GM12878 (cell line): ENCODE measurements around the gene ERAS. TPM values are rescaled to one million over a fixed set of nuclear protein-coding genes. Genes with fewer than 3 reads are reported as not detected.

ENCODE experiments used
- polyA plus RNA-seq, 11 experiments: library from polyadenylated mRNA; depleted of rRNA in 4 of 11; unstranded in 6 of 11; stranded (reverse) in 5 of 11; fragments of >200 nt; fragmentation: Nextera tagmentation in 4 of 11; fragmentation: Illumina TruSeq in 1 of 11; extraction: Ambion mirVana in 4 of 11; extraction: Trizol in 1 of 11; gene quantifications; 1 replicate in 1 of 11; 2 replicates in 10 of 11; pipeline versions ENCODE4 v1.2.1 to v1.2.3, GENCODE V29; 2011 to 2016; ENCODE audit warnings: inconsistent platforms in 2 of 11, missing spikeins in 2 of 11, low read depth in 1 of 11
- small RNA-seq: library from RNA; depleted of rRNA; stranded (forward); fragments of <200 nt; gene quantifications from one replicate; pipeline ENCODE3, GENCODE V24; 2014
- total RNA-seq, 4 experiments: library from RNA; depleted of rRNA in 3 of 4; stranded (reverse); fragments of >200 nt in 3 of 4; fragmentation: Illumina TruSeq in 1 of 4; extraction: Trizol in 1 of 4; gene quantifications; 2 replicates each; pipeline versions ENCODE4 v1.2.1 to v1.2.3, GENCODE V29; 2013 to 2021

ERAS gene
- total and polyA plus RNA-seq, 10 of the 15 experiments (the other 5 are each of a cell fraction or from before 2014, with no cell fraction given), result not detected

Small RNA genes lying within 50 kb of the gene (small RNA-seq; reads per million reads assigned to genes)
- gene RNU6-29P, result not detected

Other genes starting within 250 kb of the ERAS start
Only the 7 nearest of the 17 such genes appear.
- gene GLOD5, start 64.8 kb upstream of the ERAS start, total RNA-seq (2014; rRNA removed), result not detected in 2 replicates
- not detected in 2 replicates for gene GLOD5, start 64.8 kb upstream of the ERAS start, total RNA-seq (2014; rRNA removed; fragmentation: Illumina TruSeq; extraction: Trizol)
- gene GLOD5, start 64.8 kb upstream of the ERAS start, total RNA-seq (2021), result not detected in 2 replicates
- not detected in 2 replicates for gene GLOD5, start 64.8 kb upstream of the ERAS start, polyA plus RNA-seq (2011; rRNA removed)
- gene GLOD5, start 64.8 kb upstream of the ERAS start, polyA plus RNA-seq (2014; fragmentation: Illumina TruSeq; extraction: Trizol), result not detected in 2 replicates
- gene GLOD5, start 64.8 kb upstream of the ERAS start, polyA plus RNA-seq (2014; fragmentation: Nextera tagmentation; extraction: Ambion mirVana), result not detected
- gene GLOD5, start 64.8 kb upstream of the ERAS start, polyA plus RNA-seq (2014; rRNA removed), result not detected in 2 replicates
- gene GLOD5, start 64.8 kb upstream of the ERAS start, polyA plus RNA-seq (2016; fragmentation: Nextera tagmentation; extraction: Ambion mirVana), result not detected
- gene GATA1, start 39.9 kb upstream of the ERAS start, total RNA-seq (2014; rRNA removed), result not detected in 2 replicates
- gene GATA1, start 39.9 kb upstream of the ERAS start, total RNA-seq (2014; rRNA removed; fragmentation: Illumina TruSeq; extraction: Trizol), result not detected in 2 replicates
- gene GATA1, start 39.9 kb upstream of the ERAS start, total RNA-seq (2021), result 0.13 and 0.36 TPM in 2 replicates
- gene GATA1, start 39.9 kb upstream of the ERAS start, polyA plus RNA-seq (2011; rRNA removed), result not detected in 2 replicates
- not detected in 2 replicates for gene GATA1, start 39.9 kb upstream of the ERAS start, polyA plus RNA-seq (2014; fragmentation: Illumina TruSeq; extraction: Trizol)
- gene GATA1, start 39.9 kb upstream of the ERAS start, polyA plus RNA-seq (2014; fragmentation: Nextera tagmentation; extraction: Ambion mirVana), result not detected
- gene GATA1, start 39.9 kb upstream of the ERAS start, polyA plus RNA-seq (2014; rRNA removed), result 0.24 TPM in 1 of 2 replicates, not detected in the other
- gene GATA1, start 39.9 kb upstream of the ERAS start, polyA plus RNA-seq (2016; fragmentation: Nextera tagmentation; extraction: Ambion mirVana), result not detected
- gene HDAC6, start 24.4 kb upstream of the ERAS start, total RNA-seq (2014; rRNA removed), result 32.9 and 34.7 TPM in 2 replicates
- 24.0 and 25.8 TPM in 2 replicates for gene HDAC6, start 24.4 kb upstream of the ERAS start, total RNA-seq (2014; rRNA removed; fragmentation: Illumina TruSeq; extraction: Trizol)
- gene HDAC6, start 24.4 kb upstream of the ERAS start, total RNA-seq (2021), result 40.4 and 47.0 TPM in 2 replicates
- gene HDAC6, start 24.4 kb upstream of the ERAS start, polyA plus RNA-seq (2011; rRNA removed), result 21.7 and 26.7 TPM in 2 replicates
- 38.6 and 39.0 TPM in 2 replicates for gene HDAC6, start 24.4 kb upstream of the ERAS start, polyA plus RNA-seq (2014; fragmentation: Illumina TruSeq; extraction: Trizol)
- gene HDAC6, start 24.4 kb upstream of the ERAS start, polyA plus RNA-seq (2014; fragmentation: Nextera tagmentation; extraction: Ambion mirVana), result 10 to 100 TPM in 1 of 2 experiments, 1 to 10 TPM in 1; 8.3 to 17.5 TPM
- 28.5 and 35.3 TPM in 2 replicates for gene HDAC6, start 24.4 kb upstream of the ERAS start, polyA plus RNA-seq (2014; rRNA removed)
- gene HDAC6, start 24.4 kb upstream of the ERAS start, polyA plus RNA-seq (2016; fragmentation: Nextera tagmentation; extraction: Ambion mirVana), result 10 to 100 TPM; 36.1 to 39.0 TPM
- not detected in 2 replicates for gene PCSK1N, start 9.1 kb downstream of the ERAS start, total RNA-seq (2014; rRNA removed)
- not detected in 2 replicates for gene PCSK1N, start 9.1 kb downstream of the ERAS start, total RNA-seq (2014; rRNA removed; fragmentation: Illumina TruSeq; extraction: Trizol)
- gene PCSK1N, start 9.1 kb downstream of the ERAS start, total RNA-seq (2021), result not detected in 2 replicates
- gene PCSK1N, start 9.1 kb downstream of the ERAS start, polyA plus RNA-seq (2011; rRNA removed), result not detected in 2 replicates
- gene PCSK1N, start 9.1 kb downstream of the ERAS start, polyA plus RNA-seq (2014; fragmentation: Illumina TruSeq; extraction: Trizol), result not detected in 2 replicates
- gene PCSK1N, start 9.1 kb downstream of the ERAS start, polyA plus RNA-seq (2014; fragmentation: Nextera tagmentation; extraction: Ambion mirVana), result not detected
- not detected in 2 replicates for gene PCSK1N, start 9.1 kb downstream of the ERAS start, polyA plus RNA-seq (2014; rRNA removed)
- gene PCSK1N, start 9.1 kb downstream of the ERAS start, polyA plus RNA-seq (2016; fragmentation: Nextera tagmentation; extraction: Ambion mirVana), result under 1 TPM in 1 of 2 experiments, not detected in 1; 0.19 TPM
- gene TIMM17B, start 71.3 kb downstream of the ERAS start, total RNA-seq (2014; rRNA removed), result 49.0 and 53.5 TPM in 2 replicates
- gene TIMM17B, start 71.3 kb downstream of the ERAS start, total RNA-seq (2014; rRNA removed; fragmentation: Illumina TruSeq; extraction: Trizol), result 32.9 and 33.3 TPM in 2 replicates
- gene TIMM17B, start 71.3 kb downstream of the ERAS start, total RNA-seq (2021), result 53.8 and 57.8 TPM in 2 replicates
- gene TIMM17B, start 71.3 kb downstream of the ERAS start, polyA plus RNA-seq (2011; rRNA removed), result 22.0 and 41.5 TPM in 2 replicates
- 16.3 and 37.7 TPM in 2 replicates for gene TIMM17B, start 71.3 kb downstream of the ERAS start, polyA plus RNA-seq (2014; fragmentation: Illumina TruSeq; extraction: Trizol)
- gene TIMM17B, start 71.3 kb downstream of the ERAS start, polyA plus RNA-seq (2014; fragmentation: Nextera tagmentation; extraction: Ambion mirVana), result 10 to 100 TPM in 1 of 2 experiments, 1 to 10 TPM in 1; 4.5 to 18.3 TPM
- 69.4 and 72.4 TPM in 2 replicates for gene TIMM17B, start 71.3 kb downstream of the ERAS start, polyA plus RNA-seq (2014; rRNA removed)
- gene TIMM17B, start 71.3 kb downstream of the ERAS start, polyA plus RNA-seq (2016; fragmentation: Nextera tagmentation; extraction: Ambion mirVana), result 10 to 100 TPM; 79.5 to 88.7 TPM
- 62.2 and 70.2 TPM in 2 replicates for gene PQBP1, start 71.4 kb downstream of the ERAS start, total RNA-seq (2014; rRNA removed)
- 37.5 and 38.5 TPM in 2 replicates for gene PQBP1, start 71.4 kb downstream of the ERAS start, total RNA-seq (2014; rRNA removed; fragmentation: Illumina TruSeq; extraction: Trizol)
- gene PQBP1, start 71.4 kb downstream of the ERAS start, total RNA-seq (2021), result 69.5 and 71.0 TPM in 2 replicates
- gene PQBP1, start 71.4 kb downstream of the ERAS start, polyA plus RNA-seq (2011; rRNA removed), result 22.4 and 55.3 TPM in 2 replicates
- 39.6 and 70.0 TPM in 2 replicates for gene PQBP1, start 71.4 kb downstream of the ERAS start, polyA plus RNA-seq (2014; fragmentation: Illumina TruSeq; extraction: Trizol)
- gene PQBP1, start 71.4 kb downstream of the ERAS start, polyA plus RNA-seq (2014; fragmentation: Nextera tagmentation; extraction: Ambion mirVana), result 10 to 100 TPM; 12.5 to 28.0 TPM
- gene PQBP1, start 71.4 kb downstream of the ERAS start, polyA plus RNA-seq (2014; rRNA removed), result 68.5 and 76.1 TPM in 2 replicates
- gene PQBP1, start 71.4 kb downstream of the ERAS start, polyA plus RNA-seq (2016; fragmentation: Nextera tagmentation; extraction: Ambion mirVana), result 10 to 100 TPM; 68.6 to 74.8 TPM
- gene SLC35A2, start 85.1 kb downstream of the ERAS start, total RNA-seq (2014; rRNA removed), result 9.3 and 11.0 TPM in 2 replicates
- gene SLC35A2, start 85.1 kb downstream of the ERAS start, total RNA-seq (2014; rRNA removed; fragmentation: Illumina TruSeq; extraction: Trizol), result 8.4 and 9.1 TPM in 2 replicates
- 16.7 and 21.9 TPM in 2 replicates for gene SLC35A2, start 85.1 kb downstream of the ERAS start, total RNA-seq (2021)
- 10.3 and 12.9 TPM in 2 replicates for gene SLC35A2, start 85.1 kb downstream of the ERAS start, polyA plus RNA-seq (2011; rRNA removed)
- 12.0 and 16.9 TPM in 2 replicates for gene SLC35A2, start 85.1 kb downstream of the ERAS start, polyA plus RNA-seq (2014; fragmentation: Illumina TruSeq; extraction: Trizol)
- 1 to 10 TPM; 2.1 to 6.8 TPM for gene SLC35A2, start 85.1 kb downstream of the ERAS start, polyA plus RNA-seq (2014; fragmentation: Nextera tagmentation; extraction: Ambion mirVana)
- 16.8 and 18.7 TPM in 2 replicates for gene SLC35A2, start 85.1 kb downstream of the ERAS start, polyA plus RNA-seq (2014; rRNA removed)
- 10 to 100 TPM; 25.1 to 27.4 TPM for gene SLC35A2, start 85.1 kb downstream of the ERAS start, polyA plus RNA-seq (2016; fragmentation: Nextera tagmentation; extraction: Ambion mirVana)